PC-3 (cell line): ENCODE results near the gene CLP1. TPM values are rescaled to one million over a fixed set of nuclear protein-coding genes. Genes with fewer than 3 reads are reported as not detected.

Source experiments
- ATAC-seq: fragments of 200-7000 bp; cut with Tn5 transposase; 2 replicates; pipeline ENCODE4 v1.9.1; 2020; ENCODE audit warnings: mild to moderate bottlenecking, moderate library complexity
- BruUV-seq: library from RNA; stranded (reverse); fragments of 400-500 nt; replicated peaks from 2 replicates; lab custom pipeline; 2021; lab: Mats Ljungman, UMichigan
- CTCF ChIA-PET: fragments of 300-600 bp; sonication (Branson Sonifier 250); formaldehyde crosslinking; loops from one replicate; lab custom pipeline; 2022; ENCODE audit warnings: antibody characterized with exemption; lab: Charles Lee
- POLR2A ChIA-PET: fragments of 300-600 bp; sonication (Branson Sonifier 250); formaldehyde crosslinking; loops from one replicate; lab custom pipeline; 2022; ENCODE audit warnings: antibody characterized with exemption; ENCODE audit not compliant: unreplicated experiment; lab: Charles Lee
- DNase-seq: peaks from one replicate; pipeline ENCODE4 v3.0.0-alpha.2; 2015
- H2AFZ ChIP-seq: fragments of 300-600 bp; sonication (generic); 2 replicates; pipeline ENCODE4 v1.6.0; 2016; ENCODE audit warnings: antibody characterized with exemption, low read length
- H3F3A ChIP-seq: fragments of 300-600 bp; sonication (generic); one replicate; pipeline ENCODE4 v1.6.0; 2017; ENCODE audit warnings: antibody characterized with exemption, low read length, control low read depth, mild to moderate bottlenecking; ENCODE audit not compliant: unreplicated experiment
- H3K27ac ChIP-seq: fragments of 300-600 bp; sonication (generic); 2 replicates; pipeline ENCODE4 v1.5.1; 2016; ENCODE audit warnings: mild to moderate bottlenecking, low read length
- H3K27me3 ChIP-seq: fragments of 300-600 bp; sonication (generic); 2 replicates; pipeline ENCODE4 v1.6.1; 2016; ENCODE audit warnings: low read length, mixed read lengths
- H3K36me3 ChIP-seq: fragments of 300-600 bp; sonication (generic); 2 replicates; pipeline ENCODE4 v1.6.1; 2016; ENCODE audit warnings: low read depth, mixed run types, low read length, mixed read lengths
- H3K4me1 ChIP-seq: fragments of 300-600 bp; sonication (generic); 2 replicates; pipeline ENCODE4 v1.5.1; 2016; ENCODE audit warnings: low read length; ENCODE audit not compliant: insufficient read depth
- H3K4me2 ChIP-seq: fragments of 300-600 bp; sonication (generic); 2 replicates; pipeline ENCODE4 v1.6.0; 2016; ENCODE audit warnings: low read length
- H3K4me3 ChIP-seq: fragments of 300-600 bp; sonication (generic); 2 replicates; pipeline ENCODE4 v1.5.1; 2016; ENCODE audit warnings: mild to moderate bottlenecking, low read length, mixed read lengths
- H3K79me2 ChIP-seq: fragments of 300-600 bp; sonication (generic); 2 replicates; pipeline ENCODE4 v1.6.1; 2017; ENCODE audit warnings: low read length, mixed read lengths
- H3K9ac ChIP-seq: fragments of 300-600 bp; sonication (generic); 2 replicates; pipeline ENCODE4 v1.6.0; 2016; ENCODE audit warnings: mild to moderate bottlenecking, low read length
- H3K9me2 ChIP-seq: fragments of 300-600 bp; sonication (generic); replicated peaks from 2 replicates; pipeline ENCODE4 v1.6.1; 2016; ENCODE audit warnings: mixed run types, low read length, mixed read lengths
- H3K9me3 ChIP-seq: fragments of 300-600 bp; sonication (generic); 2 replicates; pipeline ENCODE4 v1.6.1; 2016; ENCODE audit warnings: low read length, mixed read lengths
- H4K20me1 ChIP-seq: fragments of 300-600 bp; sonication (generic); 2 replicates; pipeline ENCODE4 v1.6.1; 2016; ENCODE audit warnings: low read length, mixed read lengths
- CTCF ChIP-seq: fragments of 300-600 bp; sonication (generic); conservative IDR thresholded peaks from 2 replicates; pipeline ENCODE4 v1.5.1; 2017; ENCODE audit warnings: antibody characterized with exemption, low read depth, mild to moderate bottlenecking, low read length
- EZH2 ChIP-seq: fragments of 300-600 bp; sonication (generic); IDR thresholded peaks from one replicate; pipeline ENCODE4 v1.6.1; 2017; ENCODE audit warnings: antibody characterized with exemption, mild to moderate bottlenecking, low read length; ENCODE audit not compliant: unreplicated experiment
- EZH2phosphoT487 ChIP-seq: fragments of 300-600 bp; sonication (generic); IDR thresholded peaks from 2 replicates; pipeline ENCODE4 v1.6.1; 2018; ENCODE audit warnings: mild to moderate bottlenecking, antibody characterized with exemption, low read length, borderline replicate concordance
- intact Hi-C: fragments of 100-400 bp; cut with micrococcal nuclease; formaldehyde crosslinking; loops from 2 replicates; pipeline ENCODE4 v1.9.0; 2023
- total RNA-seq: library from RNA; depleted of rRNA; stranded (reverse); fragments of >200 nt; gene quantifications from 2 replicates; pipeline ENCODE4 v1.2.3, GENCODE V29; 2014

Gene CLP1
- total RNA-seq, 1 experiment from 2014 or later: 28.4 TPM

DNA sequence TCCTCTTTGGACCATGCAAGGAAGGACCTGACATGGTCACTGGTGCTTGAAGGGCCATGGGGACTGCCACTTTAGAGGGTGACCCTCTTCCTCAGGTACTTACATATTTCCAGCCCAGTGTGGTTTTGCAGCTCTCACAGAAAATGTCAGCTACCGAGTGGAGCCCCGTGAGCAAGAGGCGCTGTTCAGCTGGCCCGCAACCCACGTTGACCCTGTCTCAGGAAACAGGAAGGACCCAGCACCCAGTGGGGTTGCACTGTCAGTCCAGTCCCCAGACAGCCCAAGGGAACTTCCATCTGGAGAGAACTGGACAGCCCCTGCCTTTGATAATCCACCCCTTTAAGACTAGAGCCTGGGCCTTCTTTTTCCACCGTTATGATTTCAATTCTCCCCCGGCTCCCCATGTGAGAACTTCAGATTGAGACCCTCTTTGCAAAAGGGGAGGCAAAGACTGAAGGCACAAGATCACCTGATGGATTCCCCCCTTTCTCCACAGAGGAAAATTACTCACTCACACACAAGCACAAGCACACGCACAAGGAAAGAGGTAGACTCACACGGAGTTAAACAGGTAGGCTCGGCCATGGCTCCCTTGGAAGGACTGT is 11.3 kb upstream of the CLP1 start:
- Histone ChIP-seq H3K4me2 (no peak overlapping the region), H2AFZ (no peak overlapping the region), H3K9me2 (no peaks in the 10 kb centered on the region), H3K9ac (no peak overlapping the region), H3K4me1 (peaks cover 17% of the 10 kb centered on the region), H3K36me3 (no peaks in the 10 kb centered on the region), H4K20me1 (no peaks in the 10 kb centered on the region), H3K27me3 (peaks cover 29% of the 10 kb centered on the region), H3K4me3 (no peak overlapping the region), H3K27ac (no peak overlapping the region), H3F3A (no peaks in the 10 kb centered on the region), H3K79me2 (no peaks in the 10 kb centered on the region), H3K9me3 (no peaks in the 10 kb centered on the region)
- TF ChIP-seq EZH2phosphoT487: no peak
- TF ChIP-seq CTCF: no peak
- no peak for TF ChIP-seq EZH2
- POLR2A ChIA-PET: no interaction called here
- no peak for DNase-seq
- intact Hi-C loops: no loop called here
- ATAC-seq: no peak
- CTCF ChIA-PET: no interaction called here
- BruUV-seq: no TSS peak

DNA sequence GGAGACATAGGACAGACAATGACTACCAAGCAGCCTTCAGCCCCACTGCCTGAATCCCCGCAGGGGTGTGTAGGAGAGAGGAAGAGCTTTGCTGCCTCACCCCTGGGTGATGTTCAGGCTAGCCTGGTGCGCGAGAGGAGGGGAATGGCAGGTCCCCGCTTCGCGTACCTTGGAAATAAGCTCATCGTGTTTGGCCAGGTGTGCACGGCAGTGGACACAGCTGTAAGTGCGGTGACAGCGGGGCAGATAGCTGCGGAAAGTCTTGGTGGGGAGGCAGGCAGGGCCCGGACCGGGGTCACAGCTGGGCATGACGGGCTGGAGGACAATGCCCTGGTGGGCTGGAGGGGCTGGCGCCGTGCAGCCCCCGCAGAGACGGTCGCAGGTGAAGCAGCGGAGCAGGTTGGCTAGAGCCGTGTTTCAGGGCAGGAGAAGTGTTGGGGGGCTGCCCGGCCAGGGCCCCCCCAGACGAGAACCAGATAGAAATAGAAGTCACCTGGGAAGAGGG is 10.7 kb upstream of the CLP1 start:
- H3K36me3 ChIP-seq: no peaks in the 10 kb centered on the region
- peaks cover 17% of the 10 kb centered on the region for H3K4me1 ChIP-seq
- no peak overlapping the region for H3K4me2 ChIP-seq
- no peak overlapping the region for H3K27ac ChIP-seq
- H2AFZ ChIP-seq: no peak overlapping the region
- no TSS peak for BruUV-seq
- H4K20me1 ChIP-seq: no peaks in the 10 kb centered on the region
- no peak for TF ChIP-seq EZH2phosphoT487
- TF ChIP-seq CTCF: no peak
- TF ChIP-seq EZH2: no peak
- no peaks in the 10 kb centered on the region for H3K9me3 ChIP-seq
- DNase-seq (no peak), ATAC-seq (no peak)
- intact Hi-C loops: no loop called here
- H3K79me2 ChIP-seq: no peaks in the 10 kb centered on the region
- POLR2A ChIA-PET: no interaction called here
- peaks cover 29% of the 10 kb centered on the region for H3K27me3 ChIP-seq
- no peak overlapping the region for H3K9ac ChIP-seq
- no peaks in the 10 kb centered on the region for H3K9me2 ChIP-seq
- CTCF ChIA-PET: no interaction called here
- H3K4me3 ChIP-seq: no peak overlapping the region
- H3F3A ChIP-seq: no peaks in the 10 kb centered on the region

DNA sequence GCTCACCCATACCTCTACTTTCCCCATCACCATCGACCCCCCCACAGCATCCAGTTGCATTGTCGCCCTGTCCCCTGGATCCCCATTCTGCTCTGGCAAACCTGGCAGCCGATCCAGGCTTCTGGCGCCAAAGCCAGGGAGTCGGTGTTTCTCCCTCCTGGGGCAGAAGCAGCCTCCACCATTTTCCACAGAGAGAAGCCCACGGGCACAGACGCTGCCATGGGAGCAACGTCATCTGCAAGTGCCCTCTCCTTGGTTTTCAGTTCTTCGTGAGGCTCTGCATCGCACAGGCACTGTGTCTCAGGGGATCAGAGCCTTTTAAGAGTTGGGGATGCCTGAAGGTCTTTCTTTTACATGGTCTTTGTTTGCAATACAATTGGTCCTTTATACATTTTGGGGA is 10.2 kb upstream of the CLP1 start:
- Histone ChIP-seq H3K9me3 (no peaks in the 10 kb centered on the region), H3K27ac (no peak overlapping the region), H3K4me3 (no peak overlapping the region), H2AFZ (no peak overlapping the region), H3F3A (no peaks in the 10 kb centered on the region), H3K79me2 (no peaks in the 10 kb centered on the region), H3K9ac (no peak overlapping the region), H4K20me1 (no peaks in the 10 kb centered on the region), H3K4me1 (peaks cover 17% of the 10 kb centered on the region), H3K36me3 (no peaks in the 10 kb centered on the region), H3K4me2 (no peak overlapping the region), H3K27me3 (peaks cover 29% of the 10 kb centered on the region), H3K9me2 (no peaks in the 10 kb centered on the region)
- POLR2A ChIA-PET: no interaction called here
- DNase-seq (no peak), ATAC-seq (no peak)
- TF ChIP-seq EZH2 (no peak), EZH2phosphoT487 (no peak), CTCF (no peak)
- CTCF ChIA-PET: interaction anchor here (1.2 kb wide), 1 partner anchor 154 kb away, joined by 4 read pairs; no protein-coding TSS in a partner anchor
- BruUV-seq: no TSS peak
- intact Hi-C loops: no loop called here
